Transverse colon (tissue), 4 donors: ENCODE results near the gene MRNIP. TPM values are rescaled to one million over a fixed set of nuclear protein-coding genes. Genes with fewer than 3 reads are reported as not detected.

Source experiments
- DNase-seq: peaks from one replicate; pipeline ENCODE4 v3.0.0-alpha.2; 2019
- H3K27ac ChIP-seq, 4 donors: fragments of 200-600 bp; sonication (generic); 2 replicates each; pipeline ENCODE4 v1.5.1; 2016 to 2018; ENCODE audit warnings: inconsistent platforms in 4 of 4
- H3K27me3 ChIP-seq: fragments of 200-600 bp; sonication (generic); 2 replicates; pipeline ENCODE4 v1.5.1; 2017; ENCODE audit warnings: inconsistent platforms
- H3K36me3 ChIP-seq, 4 donors: fragments of 200-600 bp; sonication (generic); 2 replicates each; pipeline ENCODE4 v1.5.1; 2017 to 2019; ENCODE audit warnings: inconsistent platforms in 4 of 4
- H3K4me1 ChIP-seq, 4 donors: fragments of 200-600 bp; sonication (generic); 2 replicates each; pipeline ENCODE4 v1.5.1; 2017 to 2020; ENCODE audit warnings: inconsistent platforms in 4 of 4
- H3K4me3 ChIP-seq, 4 donors: fragments of 200-600 bp; sonication (generic); 1 replicate in 1 of 4; 2 replicates in 3 of 4; pipeline versions ENCODE4 v1.5.1 to v1.6.1; 2017 to 2019; ENCODE audit warnings: inconsistent platforms in 4 of 4
- H3K9me3 ChIP-seq, 2 donors: fragments of 200-600 bp; sonication (generic); 2 replicates each; pipeline ENCODE4 v1.5.1; 2017 to 2019; ENCODE audit warnings: inconsistent platforms in 2 of 2
- EP300 ChIP-seq: sonication (generic); formaldehyde crosslinking; IDR thresholded peaks from one replicate; pipeline ENCODE4 v1.6.1; 2017; ENCODE audit warnings: antibody characterized with exemption, low read depth
- POLR2A ChIP-seq: fragments of 450-650 bp; IDR thresholded peaks from one replicate; pipeline ENCODE4 v1.6.1; 2016; ENCODE audit warnings: antibody characterized with exemption, mild to moderate bottlenecking, moderate library complexity
- POLR2AphosphoS5 ChIP-seq, 3 donors: sonication (generic); formaldehyde crosslinking; IDR thresholded peaks; one replicate each; pipeline ENCODE4 v1.6.1; 2016; ENCODE audit warnings: antibody characterized with exemption in 3 of 3
- whole genome bisulfite sequencing, 2 donors: methylation state at CpG; one replicate each; pipeline ENCODE4 v1.1.5; 2018; ENCODE audit warnings: low coverage in 1 of 2; 5-methylcytosine and 5-hydroxymethylcytosine counted together
- in situ Hi-C, 4 donors: fragments of 200-750 bp; cut with MboI; loops; one replicate each; pipeline versions ENCODE4 v1.15.0 to v1.15.1; 2017; ENCODE audit warnings: low sequenced_read_pairs in 3 of 4, low pct_ligation_motif_present in 1 of 4, low pct_unique_long_range_greater_than_20kb in 1 of 4
- intact Hi-C: fragments of 100-400 bp; cut with DNase I; formaldehyde crosslinking; loops from one replicate; pipeline ENCODE4 v1.15.1; 2023; ENCODE audit warnings: low total_unique reads
- total RNA-seq, 4 donors: library from RNA; depleted of rRNA; stranded (reverse); fragments of >200 nt; gene quantifications; one replicate each; pipeline ENCODE4 v1.1.0, GENCODE V29; 2016
- TF ChIP-seq, protein P1 (sequence below), 5 experiments: fragments of 200-600 bp in 3 of 5; fragments of 450-650 bp in 2 of 5; sonication (generic) in 3 of 5; IDR thresholded peaks; 1 replicate in 2 of 5; 2 replicates in 3 of 5; pipeline ENCODE4 v1.5.1; 2016 to 2017; ENCODE audit warnings: antibody characterized with exemption in 5 of 5, inconsistent platforms in 3 of 5, mild to moderate bottlenecking in 2 of 5, moderate library complexity in 1 of 5

The MRNIP gene
- total RNA-seq, 4 donors from 2014 or later = 24.7 to 124 (median 42.9) TPM

DNA sequence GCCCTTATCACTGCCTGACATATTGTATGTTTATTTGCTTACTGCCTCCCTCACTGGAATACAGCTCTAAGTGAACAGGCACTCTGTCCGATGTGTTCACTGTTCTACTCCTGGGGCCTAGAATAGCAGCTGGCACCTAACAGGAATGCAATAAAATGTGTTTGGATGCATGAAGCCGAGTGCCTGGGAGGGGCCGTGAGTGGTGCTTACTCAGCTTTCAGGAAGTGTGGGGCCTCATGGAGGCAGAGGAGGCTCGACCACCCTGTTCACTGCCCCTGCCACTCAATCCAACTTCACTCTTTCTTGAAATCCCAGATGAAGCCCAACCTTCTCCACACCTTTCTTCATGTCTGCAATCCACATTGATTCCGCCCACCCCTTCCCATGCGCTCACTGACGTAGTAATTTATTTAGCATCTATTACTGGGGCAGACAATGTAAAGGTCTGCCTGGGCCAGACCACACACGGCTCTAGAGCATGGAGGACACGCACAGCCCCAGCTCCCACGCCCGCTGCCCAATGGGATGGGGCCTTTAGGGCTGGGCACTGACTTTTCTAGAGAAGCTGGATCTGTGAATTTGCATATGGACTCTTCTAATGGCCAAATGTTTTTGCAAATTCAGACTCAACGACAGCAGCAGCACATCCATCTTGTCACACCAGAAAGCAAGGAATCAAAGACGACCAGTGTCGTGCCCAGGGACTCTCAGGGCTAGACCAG, 27.7 kb upstream of the MRNIP start:
- no peak overlapping the region for H3K27ac ChIP-seq
- no peak overlapping the region for H3K4me3 ChIP-seq
- peaks cover 4 to 14% of the 10 kb centered on the region in 2 donors for H3K9me3 ChIP-seq
- in situ Hi-C loops (no loop called here), intact Hi-C loops (no loop called here)
- no peaks in the 10 kb centered on the region for H3K4me1 ChIP-seq
- WGBS, 2 donors = 78 to 95% methylated on average over 3 to 14 of the region's 14 CpGs
- peaks cover 0 to 45% (median 19%) of the 10 kb centered on the region in 4 donors for H3K36me3 ChIP-seq
- TF ChIP-seq, protein P1, sequence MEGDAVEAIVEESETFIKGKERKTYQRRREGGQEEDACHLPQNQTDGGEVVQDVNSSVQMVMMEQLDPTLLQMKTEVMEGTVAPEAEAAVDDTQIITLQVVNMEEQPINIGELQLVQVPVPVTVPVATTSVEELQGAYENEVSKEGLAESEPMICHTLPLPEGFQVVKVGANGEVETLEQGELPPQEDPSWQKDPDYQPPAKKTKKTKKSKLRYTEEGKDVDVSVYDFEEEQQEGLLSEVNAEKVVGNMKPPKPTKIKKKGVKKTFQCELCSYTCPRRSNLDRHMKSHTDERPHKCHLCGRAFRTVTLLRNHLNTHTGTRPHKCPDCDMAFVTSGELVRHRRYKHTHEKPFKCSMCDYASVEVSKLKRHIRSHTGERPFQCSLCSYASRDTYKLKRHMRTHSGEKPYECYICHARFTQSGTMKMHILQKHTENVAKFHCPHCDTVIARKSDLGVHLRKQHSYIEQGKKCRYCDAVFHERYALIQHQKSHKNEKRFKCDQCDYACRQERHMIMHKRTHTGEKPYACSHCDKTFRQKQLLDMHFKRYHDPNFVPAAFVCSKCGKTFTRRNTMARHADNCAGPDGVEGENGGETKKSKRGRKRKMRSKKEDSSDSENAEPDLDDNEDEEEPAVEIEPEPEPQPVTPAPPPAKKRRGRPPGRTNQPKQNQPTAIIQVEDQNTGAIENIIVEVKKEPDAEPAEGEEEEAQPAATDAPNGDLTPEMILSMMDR (IDR thresholded peaks at IDR 0.05) = no peak
- no peak for TF ChIP-seq EP300
- no peak for TF ChIP-seq POLR2AphosphoS5 (IDR thresholded peaks at IDR 0.05)
- TF ChIP-seq POLR2A = no peak
- DNase-seq = no peak
- H3K27me3 ChIP-seq = no peaks in the 10 kb centered on the region

DNA sequence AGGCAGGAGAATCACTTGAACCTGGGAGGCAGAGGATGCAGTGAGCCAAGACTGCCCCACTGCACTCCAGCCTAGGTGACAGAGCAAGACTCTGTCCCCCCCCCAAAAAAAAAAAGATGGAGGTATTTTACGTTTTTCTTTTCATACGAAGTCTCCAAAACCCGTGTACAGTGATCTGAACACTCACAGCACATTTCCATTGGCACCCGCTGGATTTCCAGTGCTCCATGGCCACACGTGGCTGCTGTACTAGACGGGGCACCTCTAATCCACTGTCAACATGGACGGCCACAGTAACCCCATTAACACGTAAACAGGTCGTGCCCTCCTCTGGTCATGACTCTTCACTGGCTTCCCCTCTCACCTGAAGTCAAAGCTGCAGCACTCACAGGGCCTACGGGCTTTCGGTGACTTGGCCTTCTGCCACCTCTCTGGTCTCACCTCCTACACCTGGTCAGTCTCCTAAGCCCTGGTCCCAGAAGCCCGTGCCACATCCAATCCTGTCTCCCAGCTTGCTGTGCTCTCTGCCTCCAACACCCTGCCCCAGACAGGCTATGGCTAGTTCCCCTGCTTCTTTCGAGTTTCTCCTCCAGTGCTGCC, 27.0 kb upstream of the MRNIP start:
- Histone ChIP-seq H3K4me1 (no peaks in the 10 kb centered on the region), H3K4me3 (no peak overlapping the region), H3K36me3 (peaks cover 0 to 38% (median 15%) of the 10 kb centered on the region in 4 donors), H3K27ac (no peak overlapping the region), H3K27me3 (no peaks in the 10 kb centered on the region), H3K9me3 (peaks cover 4 to 14% of the 10 kb centered on the region in 2 donors)
- intact Hi-C loops (no loop called here), in situ Hi-C loops (no loop called here)
- 92 to 97% methylated on average over 2 to 13 of the region's 13 CpGs for WGBS, 2 donors
- TF ChIP-seq, protein P1 (IDR thresholded peaks at IDR 0.05) = no peak
- TF ChIP-seq EP300 (no peak), POLR2AphosphoS5 (IDR thresholded peaks at IDR 0.05) (no peak), POLR2A (no peak)
- DNase-seq = no peak

DNA sequence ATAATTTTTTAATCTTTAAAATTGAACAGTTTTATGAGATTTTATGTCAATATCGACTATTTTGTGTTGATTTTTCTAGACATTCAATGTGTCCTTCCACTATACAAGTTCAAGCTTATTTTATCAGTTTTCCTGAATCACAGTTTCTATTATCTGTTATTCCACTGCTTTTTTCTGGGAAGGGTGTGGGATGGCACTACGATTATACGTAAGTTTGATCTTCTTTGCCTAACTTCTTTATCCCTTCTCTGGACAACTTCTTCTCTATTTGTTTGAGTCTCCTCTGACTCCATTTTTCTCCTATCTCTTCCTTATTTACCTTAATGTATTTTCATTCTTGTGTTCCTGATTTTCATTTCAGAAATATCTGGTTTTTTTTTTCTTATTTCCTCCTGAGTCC, 24.5 kb upstream of the MRNIP start:
- Histone ChIP-seq H3K9me3 (peaks cover 4 to 14% of the 10 kb centered on the region in 2 donors), H3K27ac (no peak overlapping the region), H3K27me3 (no peaks in the 10 kb centered on the region), H3K4me1 (no peaks in the 10 kb centered on the region), H3K4me3 (no peak overlapping the region), H3K36me3 (peaks cover 0 to 43% (median 9%) of the 10 kb centered on the region in 4 donors)
- in situ Hi-C loops = no loop called here
- no peak for DNase-seq
- intact Hi-C loops = no loop called here
- TF ChIP-seq, protein P1 (IDR thresholded peaks at IDR 0.05) = no peak
- TF ChIP-seq POLR2AphosphoS5 (IDR thresholded peaks at IDR 0.05) = no peak
- WGBS, 2 donors = 93 to 100% methylated on average over 3 of the region's 3 CpGs

DNA sequence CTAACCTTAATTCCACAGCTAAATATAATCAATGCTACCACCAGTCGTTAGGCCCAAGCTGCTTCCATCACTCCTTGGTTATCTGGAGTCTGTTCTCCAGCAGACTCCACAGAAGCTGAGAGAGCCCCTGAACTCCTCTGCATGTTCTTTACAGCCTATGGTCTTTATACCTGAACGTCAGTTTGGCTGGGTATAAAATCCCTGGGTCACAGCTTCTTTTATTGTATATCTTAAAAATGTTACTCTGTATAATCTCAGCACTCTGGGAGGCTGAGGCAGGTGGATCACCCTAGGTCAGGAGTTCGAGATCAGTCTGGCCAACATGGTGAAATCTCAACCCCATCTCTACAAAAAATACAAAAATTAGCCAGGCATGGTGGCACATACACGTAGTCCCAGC, 23.7 kb upstream of the MRNIP start:
- Histone ChIP-seq H3K27ac (no peak overlapping the region), H3K36me3 (peaks cover 0 to 51% (median 9%) of the 10 kb centered on the region in 4 donors), H3K4me1 (no peaks in the 10 kb centered on the region), H3K9me3 (peaks cover 4 to 14% of the 10 kb centered on the region in 2 donors), H3K4me3 (no peak overlapping the region), H3K27me3 (no peaks in the 10 kb centered on the region)
- WGBS, 2 donors = 83 to 88% methylated on average over 3 to 4 of the region's 4 CpGs
- intact Hi-C loops (no loop called here), in situ Hi-C loops (no loop called here)
- DNase-seq = no peak
- TF ChIP-seq EP300 = no peak
- no peak for TF ChIP-seq POLR2A
- TF ChIP-seq, protein P1 (IDR thresholded peaks at IDR 0.05) = no peak
- no peak for TF ChIP-seq POLR2AphosphoS5 (IDR thresholded peaks at IDR 0.05)
